K562 (cell line): ENCODE results near the gene FCSK. TPM values are rescaled to one million over a fixed set of nuclear protein-coding genes. Genes with fewer than 3 reads are reported as not detected.

ENCODE experiments used
- ARHGAP35 ChIP-seq: fragments of 450-650 bp; IDR thresholded peaks from 2 replicates; pipeline ENCODE4 v1.6.1; 2018; ENCODE audit not compliant: partially characterized antibody
- FOXP4 ChIP-seq: sonication (generic); formaldehyde crosslinking; IDR thresholded peaks from 2 replicates; pipeline ENCODE4 v1.8.0; 2022; ENCODE audit warnings: mild to moderate bottlenecking, missing genetic modification reagents, borderline replicate concordance
- KLF1 ChIP-seq: fragments of 450-650 bp; IDR thresholded peaks from 2 replicates; pipeline ENCODE4 v1.6.1; 2016; ENCODE audit warnings: missing genetic modification characterization, missing compliant biosample characterization
- MGA ChIP-seq: fragments of 450-650 bp; IDR thresholded peaks from 2 replicates; pipeline ENCODE4 v1.6.1; 2016; ENCODE audit warnings: mild to moderate bottlenecking, moderate library complexity
- PTRF ChIP-seq: fragments of 450-650 bp; IDR thresholded peaks from 2 replicates; pipeline ENCODE4 v1.6.1; 2016; ENCODE audit warnings: mild to moderate bottlenecking, missing genetic modification characterization, missing compliant biosample characterization
- RBM17 ChIP-seq: fragments of 200-400 bp; formaldehyde crosslinking; IDR thresholded peaks from 2 replicates; pipeline ENCODE4 v1.6.1; 2017; ENCODE audit warnings: low read depth, mild to moderate bottlenecking, low read length, borderline replicate concordance
- RHOXF2B ChIP-seq: fragments of 250-450 bp; sonication (Bioruptor Pico); conservative IDR thresholded peaks from 2 replicates; pipeline ENCODE4 v1.5.1; 2021
- TAL1 ChIP-seq: fragments of 450-650 bp; IDR thresholded peaks from 2 replicates; pipeline ENCODE4 v1.6.1; 2016; ENCODE audit warnings: mild to moderate bottlenecking
- ZBTB7A ChIP-seq: IDR thresholded peaks from 2 replicates; pipeline ENCODE4 v1.6.1; 2011; ENCODE audit warnings: low read depth, mild to moderate bottlenecking, low read length, moderate library complexity, borderline replicate concordance; ENCODE audit not compliant: control insufficient read depth
- ZNF511 ChIP-seq: sonication (generic); formaldehyde crosslinking; IDR thresholded peaks from 2 replicates; pipeline ENCODE4 v1.8.0; 2022; ENCODE audit warnings: mild to moderate bottlenecking, missing genetic modification reagents
- ZNF561 ChIP-seq: fragments of 450-650 bp; formaldehyde crosslinking; conservative IDR thresholded peaks from 2 replicates; pipeline ENCODE4 v1.4.0; 2020; ENCODE audit warnings: mild to moderate bottlenecking, moderate library complexity
- ZNF639 ChIP-seq, 2 experiments: fragments of 200-800 bp in 1 of 2; sonication (Bioruptor generic) in 1 of 2; sonication (generic) in 1 of 2; formaldehyde crosslinking in 1 of 2; IDR thresholded peaks in 1 of 2; conservative IDR thresholded peaks in 1 of 2; 2 replicates each; pipeline versions ENCODE4 v1.5.0 to v1.6.1; 2016 to 2020; ENCODE audit warnings: missing compliant biosample characterization in 1 of 2, missing genetic modification characterization in 1 of 2, missing genetic modification reagents in 1 of 2
- polyA plus RNA-seq, 8 experiments: library from polyadenylated mRNA; depleted of rRNA in 4 of 8; stranded (reverse) in 5 of 8; unstranded in 3 of 8; fragments of >200 nt; fragmentation: Nextera tagmentation in 2 of 8; fragmentation: Illumina TruSeq in 1 of 8; extraction: Ambion mirVana in 2 of 8; extraction: Trizol in 1 of 8; gene quantifications; 2 replicates each; pipeline versions ENCODE4 v1.2.1 to v1.2.3, GENCODE V29; 2011 to 2014; ENCODE audit warnings: inconsistent platforms in 1 of 8, missing spikeins in 1 of 8
- total RNA-seq, 7 experiments: library from RNA; depleted of rRNA in 6 of 7; stranded (reverse); fragments of >200 nt in 6 of 7; fragmentation: Illumina TruSeq in 2 of 7; extraction: Trizol in 2 of 7; gene quantifications; 2 replicates each; pipeline versions ENCODE4 v1.2.1 to v1.2.3, GENCODE V29; 2011 to 2021; ENCODE audit warnings: low replicate concordance in 1 of 7

FCSK gene
- total and polyA plus RNA-seq, 9 of the 15 experiments (the other 6 are each of a cell fraction or from before 2014, with no cell fraction given): 0.92 to 18.6 (median 8.3) TPM

GRCh38 chr16:70437017-70437581 is 17.3 kb upstream of the FCSK start (continued):
- TF ChIP-seq TAL1: peak; percentile 45
- TF ChIP-seq FOXP4 (CRISPR knock-in tag): no peak
- no peak for TF ChIP-seq KLF1
- TF ChIP-seq RHOXF2B (CRISPR knock-in tag): no peak
- TF ChIP-seq PTRF (tag): no peak
- TF ChIP-seq RBM17: no peak
- TF ChIP-seq MGA: no peak
- TF ChIP-seq ARHGAP35: no peak
- no peak for TF ChIP-seq ZNF511 (CRISPR knock-in tag)
- TF ChIP-seq ZBTB7A: peak; percentile 76; the same call in 1 of the 2 replicates
- TF ChIP-seq ZNF561 (CRISPR knock-in tag): no peak
- peak in 1 of 2 experiments; percentile 69; a peak in 1 of 4 replicates for TF ChIP-seq ZNF639 (CRISPR knock-in tag; conservative IDR thresholded peaks at IDR 0.05 in 1 of 2, IDR thresholded peaks at IDR 0.05 in 1 of 2)
